Colonic mucosa (tissue), 4 donors: ENCODE results near the gene RAD51B. TPM values are rescaled to one million over a fixed set of nuclear protein-coding genes. Genes with fewer than 3 reads are reported as not detected.
A peak's percentile ranks its signal among the peaks of the same experiment; 100 is the strongest.
"Not testable (repeated sequence)": the region's sequence is repeated elsewhere in the genome, so short reads cannot be mapped to it uniquely, and the experiment has no call there.

Experiments used
- DNase-seq: peaks from one replicate; pipeline ENCODE4 v3.0.0-alpha.2; 2020
- H3K27ac ChIP-seq: fragments of 200-600 bp; one replicate; pipeline ENCODE4 v1.8.0; 2021
- H3K27me3 ChIP-seq: fragments of 200-600 bp; one replicate; pipeline ENCODE4 v1.8.0; 2021
- H3K36me3 ChIP-seq: fragments of 200-600 bp; one replicate; pipeline ENCODE4 v1.8.0; 2021
- H3K4me1 ChIP-seq: fragments of 200-600 bp; one replicate; pipeline ENCODE4 v1.8.0; 2021; ENCODE audit warnings: mild to moderate bottlenecking
- H3K4me3 ChIP-seq: fragments of 200-600 bp; one replicate; pipeline ENCODE4 v1.8.0; 2021
- H3K9ac ChIP-seq, 2 donors: one replicate each; pipeline ENCODE4 v1.7.0; 2013; ENCODE audit warnings: control low read depth in 2 of 2, low read depth in 2 of 2, low read length in 2 of 2
- H3K9me3 ChIP-seq: fragments of 200-600 bp; one replicate; pipeline ENCODE4 v1.8.0; 2021
- CTCF ChIP-seq: fragments of 200-600 bp; IDR thresholded peaks from one replicate; pipeline ENCODE4 v1.8.0; 2022; ENCODE audit warnings: antibody characterized with exemption, mild to moderate bottlenecking
- intact Hi-C: fragments of 100-400 bp; cut with DNase I; formaldehyde crosslinking; loops from one replicate; pipeline ENCODE4 v1.14.1; 2022
- total RNA-seq, 2 donors: library from RNA; stranded (reverse); fragmentation: NEBNext Ultra II Directional in 1 of 2; extraction: Animal tissue kit (Norgen Biotek cat#: 25700) in 1 of 2; gene quantifications; one replicate each; pipeline ENCODE4 v1.2.1, GENCODE V29; 2021
- donor health status: healthy.
- donor health status: DM: no; HTN: no; CAD: no.
- donor health status: DM: no; HTN: no; CAD: no.

RAD51B gene
- total RNA-seq, 2 donors from 2014 or later = 12.7 to 22.0 TPM

GRCh38 chr14:67963960-67964812, 144.6 kb downstream of the RAD51B start:
- Histone ChIP-seq H3K4me3 (no peak overlapping the region), H3K27ac (peak overlapping the region; percentile 83), H3K9me3 (no peaks in the 10 kb centered on the region), H3K9ac (peak overlapping the region in 1 of 2 donors; percentile 41), H3K27me3 (no peaks in the 10 kb centered on the region), H3K36me3 (no peaks in the 10 kb centered on the region), H3K4me1 (peaks cover 8% of the 10 kb centered on the region)
- no peak for DNase-seq
- intact Hi-C loops = no loop called here
- TF ChIP-seq CTCF = no peak

GRCh38 chr14:67965696-67966095, 146.1 kb downstream of the RAD51B start:
- no peak for TF ChIP-seq CTCF
- Histone ChIP-seq H3K4me1 (peaks cover 8% of the 10 kb centered on the region), H3K27ac (peak overlapping the region; percentile 83)

GRCh38 chr14:67967206-67967605, 147.6 kb downstream of the RAD51B start:
- Histone ChIP-seq H3K9ac (no peak overlapping the region), H3K4me1 (peaks cover 5% of the 10 kb centered on the region), H3K27ac (no peak overlapping the region), H3K27me3 (no peaks in the 10 kb centered on the region), H3K4me3 (no peak overlapping the region), H3K9me3 (no peaks in the 10 kb centered on the region), H3K36me3 (no peaks in the 10 kb centered on the region)
- TF ChIP-seq CTCF = no peak
- intact Hi-C loops = no loop called here
- no peak for DNase-seq

More at GRCh38 chr14:67965696-67966095, 146.1 kb downstream of the RAD51B start:
- H3K36me3 ChIP-seq = no peaks in the 10 kb centered on the region
- H3K27me3 ChIP-seq = no peaks in the 10 kb centered on the region
- H3K9me3 ChIP-seq = no peaks in the 10 kb centered on the region
- intact Hi-C loops = no loop called here
- no peak overlapping the region for H3K9ac ChIP-seq
- H3K4me3 ChIP-seq = no peak overlapping the region
- DNase-seq = no peak

- H3K4me3 ChIP-seq, H3K9me3 ChIP-seq, intact Hi-C loops, H3K27ac ChIP-seq, H3K27me3 ChIP-seq, H3K9ac ChIP-seq, DNase-seq, H3K36me3 ChIP-seq: not testable (repeated sequence)
- H3K4me1 ChIP-seq = peaks cover 10% of the 10 kb centered on the region
Observed at GRCh38 chr14:67967970-67968369, 148.4 kb downstream of the RAD51B start.

- no peak for DNase-seq
- H3K27me3 ChIP-seq = no peaks in the 10 kb centered on the region
- no peak overlapping the region for H3K27ac ChIP-seq
- intact Hi-C loops = no loop called here
- peaks cover 10% of the 10 kb centered on the region for H3K4me1 ChIP-seq
- H3K4me3 ChIP-seq = no peak overlapping the region
- H3K9ac ChIP-seq = no peak overlapping the region
- H3K36me3 ChIP-seq = no peaks in the 10 kb centered on the region
- H3K9me3 ChIP-seq = no peaks in the 10 kb centered on the region
- TF ChIP-seq CTCF = no peak
Observed at GRCh38 chr14:67970923-67971322, 151.3 kb downstream of the RAD51B start.
